ENCODE measurements around the gene PLXNA4. TPM values are rescaled to one million over a fixed set of nuclear protein-coding genes. Genes with fewer than 3 reads are reported as not detected.

Gene PLXNA4
- total RNA-seq, 1 experiment from 2014 or later = 0.10 TPM

DNA sequence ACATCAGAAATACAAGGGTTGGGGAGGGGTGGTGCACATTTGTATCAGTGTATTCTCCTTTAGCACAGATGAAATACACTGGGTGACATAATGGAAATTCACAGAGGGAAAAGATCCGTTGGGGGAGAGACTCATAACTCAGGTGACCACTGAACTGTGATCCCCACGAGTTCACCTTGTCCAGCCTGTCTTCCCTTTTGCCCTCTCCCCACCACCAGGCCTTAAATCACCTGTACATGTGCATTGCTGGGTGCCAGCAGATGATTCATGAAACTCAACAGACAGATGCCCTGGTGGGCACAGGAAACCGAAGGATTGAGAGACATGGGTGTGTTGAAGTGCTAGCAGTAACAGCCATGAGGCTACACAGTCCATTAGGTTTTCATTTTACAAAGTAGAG lies 253.3 kb downstream of the PLXNA4 start:
- BruUV-seq (replicated peaks) = no TSS peak

DNA sequence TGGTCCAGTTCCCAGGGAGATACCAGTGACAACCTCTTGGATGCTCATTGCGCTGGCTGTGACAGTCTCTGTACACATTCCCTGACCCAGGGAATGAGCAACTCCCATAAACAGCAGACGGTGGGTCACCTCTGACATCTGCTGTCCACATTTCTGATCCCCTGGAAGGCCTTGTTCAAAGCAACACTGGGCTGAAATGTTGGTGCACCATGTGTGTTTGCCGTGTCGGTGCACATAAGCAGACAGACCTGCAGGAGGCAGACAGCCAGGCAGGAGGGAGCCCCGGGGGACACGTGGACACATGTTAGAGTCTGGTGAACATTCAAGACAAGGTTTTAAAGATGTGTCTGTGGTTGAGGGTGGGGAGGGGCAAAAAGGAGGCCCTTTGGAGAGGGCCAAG lies 254.9 kb downstream of the PLXNA4 start:
- Histone ChIP-seq H3K27ac (ENCODE audit: low read length) (no peak overlapping the region), H3K4me1 (ENCODE audit: control insufficient read depth, insufficient read depth, low read length) (no peaks in the 10 kb centered on the region), H3K27me3 (ENCODE audit: control insufficient read depth, insufficient read depth, low read length) (peaks cover 20% of the 10 kb centered on the region), H3K9me3 (ENCODE audit: control insufficient read depth, insufficient read depth, low read depth, low read length) (no peaks in the 10 kb centered on the region), H3K4me3 (ENCODE audit: low read depth in 2 of 2, low read length in 2 of 2) (no peak overlapping the region), H3K36me3 (ENCODE audit: control insufficient read depth, insufficient read depth, low read length) (no peaks in the 10 kb centered on the region; the same call in 1 of the 2 replicates)
- ATAC-seq (no peak), DNase-seq (ENCODE audit: low read depth, low spot score) (no peak)
- TF ChIP-seq, protein P1, sequence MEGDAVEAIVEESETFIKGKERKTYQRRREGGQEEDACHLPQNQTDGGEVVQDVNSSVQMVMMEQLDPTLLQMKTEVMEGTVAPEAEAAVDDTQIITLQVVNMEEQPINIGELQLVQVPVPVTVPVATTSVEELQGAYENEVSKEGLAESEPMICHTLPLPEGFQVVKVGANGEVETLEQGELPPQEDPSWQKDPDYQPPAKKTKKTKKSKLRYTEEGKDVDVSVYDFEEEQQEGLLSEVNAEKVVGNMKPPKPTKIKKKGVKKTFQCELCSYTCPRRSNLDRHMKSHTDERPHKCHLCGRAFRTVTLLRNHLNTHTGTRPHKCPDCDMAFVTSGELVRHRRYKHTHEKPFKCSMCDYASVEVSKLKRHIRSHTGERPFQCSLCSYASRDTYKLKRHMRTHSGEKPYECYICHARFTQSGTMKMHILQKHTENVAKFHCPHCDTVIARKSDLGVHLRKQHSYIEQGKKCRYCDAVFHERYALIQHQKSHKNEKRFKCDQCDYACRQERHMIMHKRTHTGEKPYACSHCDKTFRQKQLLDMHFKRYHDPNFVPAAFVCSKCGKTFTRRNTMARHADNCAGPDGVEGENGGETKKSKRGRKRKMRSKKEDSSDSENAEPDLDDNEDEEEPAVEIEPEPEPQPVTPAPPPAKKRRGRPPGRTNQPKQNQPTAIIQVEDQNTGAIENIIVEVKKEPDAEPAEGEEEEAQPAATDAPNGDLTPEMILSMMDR (IDR thresholded peaks at IDR 0.05) = no peak
- TF ChIP-seq, protein P2, sequence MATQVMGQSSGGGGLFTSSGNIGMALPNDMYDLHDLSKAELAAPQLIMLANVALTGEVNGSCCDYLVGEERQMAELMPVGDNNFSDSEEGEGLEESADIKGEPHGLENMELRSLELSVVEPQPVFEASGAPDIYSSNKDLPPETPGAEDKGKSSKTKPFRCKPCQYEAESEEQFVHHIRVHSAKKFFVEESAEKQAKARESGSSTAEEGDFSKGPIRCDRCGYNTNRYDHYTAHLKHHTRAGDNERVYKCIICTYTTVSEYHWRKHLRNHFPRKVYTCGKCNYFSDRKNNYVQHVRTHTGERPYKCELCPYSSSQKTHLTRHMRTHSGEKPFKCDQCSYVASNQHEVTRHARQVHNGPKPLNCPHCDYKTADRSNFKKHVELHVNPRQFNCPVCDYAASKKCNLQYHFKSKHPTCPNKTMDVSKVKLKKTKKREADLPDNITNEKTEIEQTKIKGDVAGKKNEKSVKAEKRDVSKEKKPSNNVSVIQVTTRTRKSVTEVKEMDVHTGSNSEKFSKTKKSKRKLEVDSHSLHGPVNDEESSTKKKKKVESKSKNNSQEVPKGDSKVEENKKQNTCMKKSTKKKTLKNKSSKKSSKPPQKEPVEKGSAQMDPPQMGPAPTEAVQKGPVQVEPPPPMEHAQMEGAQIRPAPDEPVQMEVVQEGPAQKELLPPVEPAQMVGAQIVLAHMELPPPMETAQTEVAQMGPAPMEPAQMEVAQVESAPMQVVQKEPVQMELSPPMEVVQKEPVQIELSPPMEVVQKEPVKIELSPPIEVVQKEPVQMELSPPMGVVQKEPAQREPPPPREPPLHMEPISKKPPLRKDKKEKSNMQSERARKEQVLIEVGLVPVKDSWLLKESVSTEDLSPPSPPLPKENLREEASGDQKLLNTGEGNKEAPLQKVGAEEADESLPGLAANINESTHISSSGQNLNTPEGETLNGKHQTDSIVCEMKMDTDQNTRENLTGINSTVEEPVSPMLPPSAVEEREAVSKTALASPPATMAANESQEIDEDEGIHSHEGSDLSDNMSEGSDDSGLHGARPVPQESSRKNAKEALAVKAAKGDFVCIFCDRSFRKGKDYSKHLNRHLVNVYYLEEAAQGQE (IDR thresholded peaks at IDR 0.05; ENCODE audit: insufficient read depth in 1 of 2, low read depth in 2 of 2, low read length in 1 of 2) = no peak
- TF ChIP-seq POLR2AphosphoS5 (IDR thresholded peaks at IDR 0.05; ENCODE audit: low read depth, low read length) (no peak), TCF7L2 (IDR thresholded peaks at IDR 0.05; ENCODE audit: low read depth, low read length) (no peak), SIN3A (IDR thresholded peaks at IDR 0.05; ENCODE audit: borderline replicate concordance, insufficient read depth, low read depth, low read length) (no peak)
- intact Hi-C loops (cut with micrococcal nuclease; ENCODE audit: unreplicated experiment) (no loop called here), in situ Hi-C loops (cut with HindIII; ENCODE audit: low pct_unique_long_range_greater_than_20kb, low sequenced_read_pairs) (no loop called here)
- CTCF ChIA-PET = interaction anchor here (0.6 kb wide), 1 partner anchor 380 kb away, joined by 4 read pairs; no protein-coding TSS in a partner anchor
- BruUV-seq (replicated peaks) = no TSS peak
- POLR2A ChIA-PET = interaction anchor here (0.6 kb wide), 1 partner anchor 409 kb away, joined by 6 read pairs; no protein-coding TSS in a partner anchor

More for the DNA sequence above, 253.3 kb downstream of the PLXNA4 start:
- no peak overlapping the region for H3K4me3 ChIP-seq (ENCODE audit: low read depth in 2 of 2, low read length in 2 of 2)
- no peak for ATAC-seq
- ChIA-PET CTCF (no interaction called here), POLR2A (no interaction called here)
- no peak overlapping the region for H3K27ac ChIP-seq (ENCODE audit: low read length)
- peaks cover 27% of the 10 kb centered on the region for H3K27me3 ChIP-seq (ENCODE audit: control insufficient read depth, insufficient read depth, low read length)
- H3K4me1 ChIP-seq (ENCODE audit: control insufficient read depth, insufficient read depth, low read length) = no peaks in the 10 kb centered on the region
- no peaks in the 10 kb centered on the region for H3K9me3 ChIP-seq (ENCODE audit: control insufficient read depth, insufficient read depth, low read depth, low read length)
- TF ChIP-seq, protein P1 (IDR thresholded peaks at IDR 0.05) = no peak
- TF ChIP-seq SIN3A (IDR thresholded peaks at IDR 0.05; ENCODE audit: borderline replicate concordance, insufficient read depth, low read depth, low read length) = no peak
- no peak for TF ChIP-seq TCF7L2 (IDR thresholded peaks at IDR 0.05; ENCODE audit: low read depth, low read length)
- no peak for TF ChIP-seq POLR2AphosphoS5 (IDR thresholded peaks at IDR 0.05; ENCODE audit: low read depth, low read length)
- TF ChIP-seq, protein P2 (IDR thresholded peaks at IDR 0.05; ENCODE audit: insufficient read depth in 1 of 2, low read depth in 2 of 2, low read length in 1 of 2) = no peak
- in situ Hi-C loops (cut with HindIII; ENCODE audit: low pct_unique_long_range_greater_than_20kb, low sequenced_read_pairs) = no loop called here
- DNase-seq (ENCODE audit: low read depth, low spot score) = no peak
- intact Hi-C loops (cut with micrococcal nuclease; ENCODE audit: unreplicated experiment) = no loop called here
- H3K36me3 ChIP-seq (ENCODE audit: control insufficient read depth, insufficient read depth, low read length) = no peaks in the 10 kb centered on the region; the same call in 1 of the 2 replicates

All from Panc1 (cell line).